ENCODE measurements around the gene IL6R.
"Not testable (repeated sequence)": the region's sequence is repeated elsewhere in the genome, so short reads cannot be mapped to it uniquely, and the experiment has no call there.

Gene IL6R

DNA sequence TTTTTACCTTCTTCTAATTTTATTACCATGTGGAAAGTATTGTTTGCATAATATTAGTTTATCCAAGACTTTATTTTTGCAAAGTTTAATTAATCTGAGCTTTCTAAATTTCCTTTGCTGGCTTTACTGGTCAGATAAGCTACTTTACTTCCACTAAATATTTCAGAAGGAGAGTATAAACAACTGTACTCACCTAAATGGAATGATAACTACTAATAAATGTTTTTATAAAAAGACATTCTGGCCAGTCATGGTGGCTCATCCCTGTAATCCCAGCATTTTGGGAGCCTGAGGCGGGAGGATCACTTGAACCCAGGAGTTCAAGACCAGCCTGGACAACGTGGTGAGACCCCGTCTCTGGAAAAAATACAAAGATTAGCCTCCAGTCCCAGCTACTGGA, 43.8 kb upstream of the IL6R start:
- DNase-seq (ENCODE audit: low read depth in 1 of 2, low spot score in 1 of 2), result no peak
- no peak overlapping the region for H3K4me3 ChIP-seq (replicated peaks; ENCODE audit: insufficient read depth, low read length)
- no peak overlapping the region for H3K27ac ChIP-seq (replicated peaks)
- no peaks in the 10 kb centered on the region for H3K27me3 ChIP-seq (ENCODE audit: insufficient read depth, poor library complexity, severe bottlenecking)
- TF ChIP-seq, protein P1, sequence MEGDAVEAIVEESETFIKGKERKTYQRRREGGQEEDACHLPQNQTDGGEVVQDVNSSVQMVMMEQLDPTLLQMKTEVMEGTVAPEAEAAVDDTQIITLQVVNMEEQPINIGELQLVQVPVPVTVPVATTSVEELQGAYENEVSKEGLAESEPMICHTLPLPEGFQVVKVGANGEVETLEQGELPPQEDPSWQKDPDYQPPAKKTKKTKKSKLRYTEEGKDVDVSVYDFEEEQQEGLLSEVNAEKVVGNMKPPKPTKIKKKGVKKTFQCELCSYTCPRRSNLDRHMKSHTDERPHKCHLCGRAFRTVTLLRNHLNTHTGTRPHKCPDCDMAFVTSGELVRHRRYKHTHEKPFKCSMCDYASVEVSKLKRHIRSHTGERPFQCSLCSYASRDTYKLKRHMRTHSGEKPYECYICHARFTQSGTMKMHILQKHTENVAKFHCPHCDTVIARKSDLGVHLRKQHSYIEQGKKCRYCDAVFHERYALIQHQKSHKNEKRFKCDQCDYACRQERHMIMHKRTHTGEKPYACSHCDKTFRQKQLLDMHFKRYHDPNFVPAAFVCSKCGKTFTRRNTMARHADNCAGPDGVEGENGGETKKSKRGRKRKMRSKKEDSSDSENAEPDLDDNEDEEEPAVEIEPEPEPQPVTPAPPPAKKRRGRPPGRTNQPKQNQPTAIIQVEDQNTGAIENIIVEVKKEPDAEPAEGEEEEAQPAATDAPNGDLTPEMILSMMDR (IDR thresholded peaks at IDR 0.05; ENCODE audit: insufficient read depth, low read length), result no peak
- TF ChIP-seq GABPA (IDR thresholded peaks at IDR 0.05; ENCODE audit: low read depth) (no peak), SPI1 (IDR thresholded peaks at IDR 0.05; ENCODE audit: borderline replicate concordance, low read depth) (no peak)

DNA sequence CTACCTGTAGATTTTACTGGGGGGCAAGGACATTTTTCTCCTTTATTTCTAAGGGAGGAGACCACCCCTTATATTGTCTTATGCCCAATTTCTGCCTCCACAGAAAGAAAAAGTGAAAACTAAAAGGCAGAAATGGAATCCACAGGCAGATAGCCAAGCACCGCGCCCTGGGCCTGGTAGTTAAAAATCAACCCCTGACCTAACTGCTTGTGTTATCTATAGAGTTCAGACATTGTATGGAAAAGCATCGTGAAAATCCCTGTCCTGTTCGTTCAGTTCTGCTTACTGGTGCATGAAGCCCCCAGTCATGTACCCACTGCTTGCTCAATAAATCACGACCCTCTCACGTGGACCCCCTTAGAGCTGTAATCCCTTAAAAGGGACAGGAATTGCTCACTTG, 33.7 kb upstream of the IL6R start:
- DNase-seq (ENCODE audit: low read depth in 1 of 2, low spot score in 1 of 2), result no peak
- Histone ChIP-seq H3K27me3 (ENCODE audit: insufficient read depth, poor library complexity, severe bottlenecking) (no peaks in the 10 kb centered on the region), H3K4me3 (replicated peaks; ENCODE audit: insufficient read depth, low read length) (no peak overlapping the region), H3K27ac (replicated peaks) (no peak overlapping the region)
- TF ChIP-seq, protein P2, sequence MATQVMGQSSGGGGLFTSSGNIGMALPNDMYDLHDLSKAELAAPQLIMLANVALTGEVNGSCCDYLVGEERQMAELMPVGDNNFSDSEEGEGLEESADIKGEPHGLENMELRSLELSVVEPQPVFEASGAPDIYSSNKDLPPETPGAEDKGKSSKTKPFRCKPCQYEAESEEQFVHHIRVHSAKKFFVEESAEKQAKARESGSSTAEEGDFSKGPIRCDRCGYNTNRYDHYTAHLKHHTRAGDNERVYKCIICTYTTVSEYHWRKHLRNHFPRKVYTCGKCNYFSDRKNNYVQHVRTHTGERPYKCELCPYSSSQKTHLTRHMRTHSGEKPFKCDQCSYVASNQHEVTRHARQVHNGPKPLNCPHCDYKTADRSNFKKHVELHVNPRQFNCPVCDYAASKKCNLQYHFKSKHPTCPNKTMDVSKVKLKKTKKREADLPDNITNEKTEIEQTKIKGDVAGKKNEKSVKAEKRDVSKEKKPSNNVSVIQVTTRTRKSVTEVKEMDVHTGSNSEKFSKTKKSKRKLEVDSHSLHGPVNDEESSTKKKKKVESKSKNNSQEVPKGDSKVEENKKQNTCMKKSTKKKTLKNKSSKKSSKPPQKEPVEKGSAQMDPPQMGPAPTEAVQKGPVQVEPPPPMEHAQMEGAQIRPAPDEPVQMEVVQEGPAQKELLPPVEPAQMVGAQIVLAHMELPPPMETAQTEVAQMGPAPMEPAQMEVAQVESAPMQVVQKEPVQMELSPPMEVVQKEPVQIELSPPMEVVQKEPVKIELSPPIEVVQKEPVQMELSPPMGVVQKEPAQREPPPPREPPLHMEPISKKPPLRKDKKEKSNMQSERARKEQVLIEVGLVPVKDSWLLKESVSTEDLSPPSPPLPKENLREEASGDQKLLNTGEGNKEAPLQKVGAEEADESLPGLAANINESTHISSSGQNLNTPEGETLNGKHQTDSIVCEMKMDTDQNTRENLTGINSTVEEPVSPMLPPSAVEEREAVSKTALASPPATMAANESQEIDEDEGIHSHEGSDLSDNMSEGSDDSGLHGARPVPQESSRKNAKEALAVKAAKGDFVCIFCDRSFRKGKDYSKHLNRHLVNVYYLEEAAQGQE (IDR thresholded peaks at IDR 0.05; ENCODE audit: insufficient replicate concordance, low read depth), result no peak
- TF ChIP-seq, protein P1 (IDR thresholded peaks at IDR 0.05; ENCODE audit: insufficient read depth, low read length), result no peak
- TF ChIP-seq GABPA (IDR thresholded peaks at IDR 0.05; ENCODE audit: low read depth), result no peak
- no peak for TF ChIP-seq POLR2AphosphoS5 (IDR thresholded peaks at IDR 0.05; ENCODE audit: low read depth)
- no peak for TF ChIP-seq SPI1 (IDR thresholded peaks at IDR 0.05; ENCODE audit: borderline replicate concordance, low read depth)

DNA sequence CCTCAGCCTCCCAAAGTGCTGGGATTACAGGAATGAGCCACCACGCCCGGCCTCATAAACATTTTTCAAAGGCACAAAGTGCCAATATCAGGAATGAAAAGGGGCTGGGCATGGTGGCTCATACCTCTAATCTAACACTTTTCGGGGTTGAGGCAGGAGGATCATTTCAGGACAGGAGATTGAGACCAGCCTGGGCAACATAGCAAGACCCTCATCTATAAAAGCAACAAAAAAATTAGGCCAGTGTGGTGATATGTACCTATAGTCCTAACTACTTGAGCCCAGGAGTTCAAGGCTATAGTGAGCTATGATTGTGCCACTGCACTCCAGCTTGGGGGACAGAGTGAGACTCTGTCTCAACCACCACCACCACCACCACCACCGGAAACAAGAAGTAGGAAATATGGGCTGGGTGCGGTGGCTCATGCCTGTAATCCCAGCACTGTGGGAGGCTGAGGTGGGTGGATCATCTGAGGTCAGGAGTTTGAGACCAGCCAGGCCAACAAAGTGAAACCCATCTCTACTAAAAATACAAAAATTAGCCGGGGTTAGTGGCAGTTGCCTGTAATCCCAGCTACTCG, 31.3 kb upstream of the IL6R start:
- H3K27ac ChIP-seq (replicated peaks); H3K27me3 ChIP-seq (ENCODE audit: insufficient read depth, poor library complexity, severe bottlenecking); H3K4me3 ChIP-seq (replicated peaks; ENCODE audit: insufficient read depth, low read length): not testable (repeated sequence)
- DNase-seq (ENCODE audit: low read depth in 1 of 2, low spot score in 1 of 2), result peak in 1 of 2 experiments; percentile 86
- peak; percentile 96 for TF ChIP-seq POLR2AphosphoS5 (IDR thresholded peaks at IDR 0.05; ENCODE audit: low read depth)

DNA sequence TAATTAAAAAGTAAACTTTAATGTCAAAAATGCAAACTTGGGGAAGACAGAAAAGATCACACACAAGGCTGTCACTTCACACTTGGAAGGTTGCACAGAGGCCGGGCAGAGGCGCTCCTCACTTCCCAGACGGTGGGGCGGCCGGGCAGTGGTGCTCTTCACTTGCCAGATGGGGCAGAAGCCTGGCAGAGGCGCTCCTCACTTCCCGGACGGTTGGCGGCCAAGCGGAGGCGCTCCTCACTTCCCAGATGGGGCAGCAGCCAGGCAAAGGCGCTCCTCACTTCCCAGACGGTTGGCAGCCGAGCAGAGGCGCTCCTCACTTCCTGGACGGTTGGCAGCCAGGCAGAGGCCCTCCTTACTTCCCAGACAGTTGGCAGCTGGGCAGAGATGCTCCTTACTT, 25.8 kb upstream of the IL6R start:
- H3K27ac ChIP-seq (replicated peaks), result no peak overlapping the region
- no peak for DNase-seq (ENCODE audit: low read depth in 1 of 2, low spot score in 1 of 2)
- TF ChIP-seq POLR2AphosphoS5 (IDR thresholded peaks at IDR 0.05; ENCODE audit: low read depth) (no peak), GABPA (IDR thresholded peaks at IDR 0.05; ENCODE audit: low read depth) (no peak)
- TF ChIP-seq, protein P1 (IDR thresholded peaks at IDR 0.05; ENCODE audit: insufficient read depth, low read length), result no peak
- no peak overlapping the region for H3K4me3 ChIP-seq (replicated peaks; ENCODE audit: insufficient read depth, low read length)
- no peaks in the 10 kb centered on the region for H3K27me3 ChIP-seq (ENCODE audit: insufficient read depth, poor library complexity, severe bottlenecking)

DNA sequence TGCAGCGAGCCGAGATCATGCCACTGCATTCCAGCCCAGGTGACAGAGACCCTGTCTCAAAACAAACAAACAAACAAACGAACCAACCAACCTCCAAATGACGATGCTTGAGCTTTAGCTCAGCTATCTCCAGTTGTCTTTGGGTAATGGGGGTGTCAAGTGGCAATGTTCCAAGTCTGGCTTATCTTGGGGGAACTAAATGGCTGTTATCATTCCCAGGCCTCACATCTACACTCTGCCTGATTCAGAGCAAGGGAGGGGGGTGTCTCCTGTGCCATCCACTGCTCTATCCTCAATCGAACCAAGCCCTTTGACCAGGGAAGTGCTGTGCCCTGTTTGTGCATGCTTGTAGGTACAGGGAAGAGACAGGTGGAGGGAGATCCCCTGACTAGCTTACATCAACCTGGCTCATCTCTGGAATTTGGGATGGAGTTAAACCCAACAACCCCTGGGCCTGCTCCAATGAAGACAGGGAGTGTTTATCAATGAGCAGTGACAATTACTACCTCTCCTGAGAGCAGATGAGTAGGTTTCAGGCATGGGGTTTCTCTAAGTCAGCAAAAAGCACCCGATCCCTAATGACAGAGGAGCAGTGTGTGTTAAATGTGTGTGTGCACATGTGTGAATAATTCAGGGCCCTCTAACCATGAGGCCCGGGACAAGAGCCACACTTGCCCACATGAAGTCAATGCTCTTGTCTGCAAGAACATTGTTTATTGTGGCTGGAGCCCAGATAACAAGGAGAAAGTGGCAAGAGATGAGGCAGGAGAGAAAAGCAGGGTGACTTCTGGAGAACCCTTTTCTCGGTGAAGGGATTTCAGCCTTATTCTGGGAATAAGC, 20.3 kb upstream of the IL6R start:
- no peak for DNase-seq (ENCODE audit: low read depth in 1 of 2, low spot score in 1 of 2)
- no peak for TF ChIP-seq POLR2AphosphoS5 (IDR thresholded peaks at IDR 0.05; ENCODE audit: low read depth)
- peak overlapping the region; percentile 11; the same call in 1 of the 2 replicates for H3K27ac ChIP-seq (replicated peaks)
- H3K4me3 ChIP-seq (replicated peaks; ENCODE audit: insufficient read depth, low read length), result no peak overlapping the region
- no peaks in the 10 kb centered on the region for H3K27me3 ChIP-seq (ENCODE audit: insufficient read depth, poor library complexity, severe bottlenecking)
